Left cardiac atrium (tissue), 4 donors: ENCODE results near the gene SELENBP1. TPM values are rescaled to one million over a fixed set of nuclear protein-coding genes. Genes with fewer than 3 reads are reported as not detected.
"Not testable (repeated sequence)": the region's sequence is repeated elsewhere in the genome, so short reads cannot be mapped to it uniquely, and the experiment has no call there.

Experiments
- ATAC-seq, 2 donors: fragments of 200-7000 bp; cut with Tn5 transposase; one replicate each; pipeline ENCODE4 v1.9.1; 2020; ENCODE audit warnings: mild to moderate bottlenecking in 2 of 2, moderate library complexity in 2 of 2
- DNase-seq: peaks from one replicate; pipeline ENCODE4 v3.0.0-alpha.2; 2020
- intact Hi-C, 2 donors: fragments of 100-400 bp; cut with DNase I; formaldehyde crosslinking; loops; one replicate each; pipeline versions ENCODE4 v1.14.1 to v1.15.1; 2022 to 2023
- total RNA-seq, 2 donors: library from RNA; stranded (reverse); fragmentation: NEBNext Ultra II Directional; extraction: Animal tissue kit (Norgen Biotek cat#: 25700); gene quantifications; one replicate each; pipeline ENCODE4 v1.2.1, GENCODE V29; 2021
- donor health status: DM: no; HTN: yes; CAD: no.
- donor health status: DM: no; HTN: yes; CAD: no; lungs with severe emphysema.
- donor health status: DM: yes; HTN: yes; CAD: no.
- donor health status: Dilated cardiomyopathy.

The SELENBP1 gene
- total RNA-seq, 2 donors from 2014 or later, result 30.6 to 82.2 TPM

GRCh38 chr1:151350323-151350722 lies 22.2 kb downstream of the SELENBP1 start:
- intact Hi-C loops, ATAC-seq, DNase-seq: not testable (repeated sequence)

- no peak for DNase-seq
- intact Hi-C loops, result loop anchor here (5.0 to 10.0 kb wide), 2 partner anchors 50 to 153 kb away; partner anchors contain the start of genes PIP5K1A (in 1 of the 2), PSMB4 (in 1 of the 2) and VPS72 (in 1 of the 2)
- no peak for ATAC-seq
Observed at GRCh38 chr1:151347523-151348246, 24.8 kb downstream of the SELENBP1 start.

DNA sequence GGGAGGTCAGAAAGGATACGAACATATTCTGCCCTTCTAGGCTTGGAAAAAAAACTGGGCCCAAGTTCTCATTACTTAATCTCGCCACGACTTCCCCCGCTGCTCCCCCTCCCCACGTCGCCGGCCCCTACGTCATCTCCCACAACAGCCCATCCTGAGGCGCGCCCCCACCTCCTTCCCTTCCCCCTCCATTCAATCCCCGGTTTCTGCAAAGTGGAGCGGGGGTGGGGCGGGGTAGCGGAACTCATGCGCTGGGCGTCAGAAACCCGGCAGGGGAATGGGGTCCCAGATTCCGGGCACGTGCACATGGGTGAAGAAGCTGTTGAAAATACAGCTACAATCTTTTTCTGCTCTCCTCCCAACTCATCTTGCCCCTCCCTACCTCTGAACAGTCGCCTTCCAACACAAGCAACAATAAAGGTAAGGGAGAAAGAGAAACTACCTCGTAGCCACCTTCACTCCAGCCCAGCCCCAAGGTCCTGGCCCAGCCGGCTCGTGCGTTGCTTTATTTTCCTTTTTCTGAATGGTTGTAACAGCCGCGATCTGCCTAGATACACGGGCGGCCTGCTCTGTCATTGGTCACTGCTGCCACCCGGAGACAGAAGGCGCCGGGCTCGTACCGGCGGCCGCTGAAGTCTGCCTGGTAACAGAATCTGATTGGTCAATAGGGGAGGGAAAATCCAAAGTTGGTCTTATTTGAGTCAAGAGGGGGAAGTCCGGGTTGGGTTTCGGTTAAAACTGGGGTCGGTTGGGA lies 25.6 kb downstream of the SELENBP1 start, which contains the start of gene RFX5:
TSS of gene RFX5 (minus strand) at position 484 of the 754 bp plus-strand sequence. CDS start 932 bp downstream, outside the sequence.
- DNase-seq (peak; percentile 95), ATAC-seq (peak; percentile 98)
- intact Hi-C loops, result loop anchor here (5.0 to 10.0 kb wide), 2 partner anchors 50 to 152 kb away; partner anchors contain the start of genes PIP5K1A (in 1 of the 2), PSMB4 (in 1 of the 2) and VPS72 (in 1 of the 2)

DNA sequence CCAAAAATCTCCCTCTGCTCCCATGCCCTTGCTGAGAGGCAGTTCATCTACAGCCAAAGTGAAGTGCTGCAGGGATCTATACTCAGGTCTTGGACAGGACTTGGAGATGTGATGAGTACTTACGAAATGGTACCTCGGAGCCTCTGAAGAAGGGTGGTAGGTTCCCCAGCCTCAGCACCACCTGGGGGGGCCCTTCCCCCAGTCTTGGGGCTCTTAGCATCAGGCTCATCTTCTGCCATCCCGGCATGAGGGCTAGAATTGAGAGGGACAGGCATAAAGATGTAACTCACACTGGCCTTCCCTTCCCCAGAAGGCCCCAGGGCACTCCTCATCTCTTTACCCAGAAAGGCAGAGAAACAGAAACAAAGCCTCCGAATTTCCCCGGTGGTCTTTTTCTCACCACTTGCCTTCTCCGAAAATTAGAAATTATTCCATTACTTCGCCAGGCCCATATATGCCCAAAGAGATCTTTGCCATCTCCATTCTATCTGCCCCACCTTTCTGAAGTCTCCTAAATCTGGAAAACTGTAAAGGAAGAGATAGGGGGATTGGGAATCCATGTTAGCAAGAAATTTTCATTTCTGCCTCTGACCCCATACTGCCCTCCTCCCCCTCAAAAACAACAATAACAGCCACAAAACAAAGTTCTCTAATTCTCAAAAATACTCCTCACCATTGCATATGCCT lies 26.3 kb downstream of the SELENBP1 start:
- DNase-seq (no peak), ATAC-seq (no peak)
- intact Hi-C loops, result loop anchor here (5.0 to 10.0 kb wide), 2 partner anchors 51 to 151 kb away; partner anchors contain the start of genes PIP5K1A (in 1 of the 2), PSMB4 (in 1 of the 2) and VPS72 (in 1 of the 2)

- ATAC-seq (no peak), DNase-seq (no peak)
- intact Hi-C loops, result loop anchor here in 1 of 2 donors (5.0 to 10.0 kb wide), 2 partner anchors 42 to 149 kb away; partner anchors contain the start of genes PIP5K1A and VPS72
Observed at GRCh38 chr1:151344291-151344690, 28.2 kb downstream of the SELENBP1 start.

DNA sequence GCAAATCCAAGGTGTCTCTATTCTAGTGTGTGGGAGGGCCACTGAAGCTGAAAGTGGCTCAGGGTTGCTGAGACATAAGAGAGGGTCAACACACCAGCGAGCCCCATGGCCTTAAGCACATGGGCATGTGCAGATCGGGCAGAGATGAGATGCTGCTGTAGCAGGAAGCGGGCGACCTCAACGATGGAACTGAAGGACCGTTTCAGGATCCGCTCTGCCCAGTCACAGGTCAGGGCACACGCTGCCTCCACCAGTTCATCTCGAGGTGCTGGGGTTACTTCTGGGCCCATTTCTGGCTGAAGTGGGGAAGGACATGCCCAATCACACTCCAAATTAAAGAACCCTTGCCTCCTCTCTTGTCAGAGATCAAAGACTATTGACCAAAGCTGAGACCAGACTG lies 28.9 kb downstream of the SELENBP1 start:
- ATAC-seq (no peak), DNase-seq (no peak)
- intact Hi-C loops, result loop anchor here in 1 of 2 donors (5.0 to 10.0 kb wide), 2 partner anchors 41 to 149 kb away; partner anchors contain the start of genes PIP5K1A and VPS72

DNA sequence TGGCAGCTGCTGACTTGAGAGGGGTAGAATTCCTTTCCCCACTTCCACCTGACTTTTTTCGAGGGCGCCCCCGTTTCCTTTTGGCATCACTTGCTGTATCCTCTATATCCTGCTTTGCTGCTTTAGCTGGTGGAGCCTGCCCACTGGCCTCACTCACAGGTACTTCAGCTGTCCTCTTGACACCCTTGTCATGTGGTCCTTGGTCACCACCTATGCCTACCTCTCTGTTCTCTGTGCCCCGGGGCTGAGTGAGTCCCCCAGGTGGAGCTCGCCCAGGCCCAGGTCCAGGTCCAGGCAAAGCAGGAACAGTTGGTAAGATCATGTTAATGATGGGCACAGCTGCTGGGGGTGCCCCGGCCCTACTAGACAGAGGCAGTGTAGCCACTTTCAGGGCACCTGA lies 29.9 kb downstream of the SELENBP1 start:
- intact Hi-C loops, result loop anchor here in 1 of 2 donors (5.0 to 10.0 kb wide), 2 partner anchors 40 to 148 kb away; partner anchors contain the start of genes PIP5K1A and VPS72
- DNase-seq, result no peak
- ATAC-seq, result no peak

GRCh38 chr1:151342021-151342420 lies 30.5 kb downstream of the SELENBP1 start:
- no peak for DNase-seq
- no peak for ATAC-seq
- intact Hi-C loops, result loop anchor here in 1 of 2 donors (5.0 to 10.0 kb wide), 2 partner anchors 40 to 147 kb away; partner anchors contain the start of genes PIP5K1A and VPS72

- intact Hi-C loops, result loop anchor here (1.0 to 10.0 kb wide), 3 partner anchors 39 to 146 kb away; partner anchors contain the start of genes PIP5K1A (in 1 of the 2) and VPS72 (in 1 of the 2)
- ATAC-seq, result peak; percentile 86 to 89
- no peak for DNase-seq
Observed at GRCh38 chr1:151340870-151341754, 31.4 kb downstream of the SELENBP1 start.

DNA sequence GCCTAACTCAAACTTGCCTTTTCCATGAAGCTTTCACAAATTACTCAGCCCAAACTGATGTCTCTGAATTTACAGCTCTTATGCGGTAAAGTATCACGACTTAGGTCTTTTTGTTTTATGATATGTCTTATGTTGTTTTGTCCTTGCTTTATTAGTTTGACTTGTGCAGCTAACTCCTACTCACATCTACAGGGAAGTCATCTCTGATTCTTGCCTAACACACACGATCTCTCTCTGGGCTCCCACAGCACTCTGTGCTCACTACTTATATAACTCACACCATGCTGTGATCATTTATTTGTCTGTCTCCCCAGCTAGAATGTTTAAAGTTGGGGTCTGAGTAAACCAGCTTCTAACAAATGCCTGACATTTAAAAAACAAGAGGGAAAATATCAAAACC lies 35.9 kb downstream of the SELENBP1 start:
- no peak for ATAC-seq
- no peak for DNase-seq
- intact Hi-C loops, result no loop called here

- intact Hi-C loops, result no loop called here
- ATAC-seq, result no peak
- DNase-seq, result no peak
Observed at GRCh38 chr1:151334822-151335221, 37.7 kb downstream of the SELENBP1 start.

GRCh38 chr1:151327903-151328674 lies 44.4 kb downstream of the SELENBP1 start:
- intact Hi-C loops, result no loop called here
- DNase-seq (no peak), ATAC-seq (peak; percentile 12 to 15)

- intact Hi-C loops, result no loop called here
- DNase-seq, result peak; percentile 89
- peak; percentile 98 for ATAC-seq
Observed at GRCh38 chr1:151327223-151327902, 45.1 kb downstream of the SELENBP1 start, which contains the start of gene PI4KB. TSS of gene PI4KB (minus strand) at chr1:151327416. CDS start at chr1:151316481, 10,935 bp downstream.

GRCh38 chr1:151326619-151327222 lies 45.8 kb downstream of the SELENBP1 start:
- ATAC-seq (peak; percentile 73 to 85), DNase-seq (peak; percentile 68)
- intact Hi-C loops, result no loop called here

- intact Hi-C loops, result no loop called here
- no peak for ATAC-seq
Observed at GRCh38 chr1:151325646-151326429, 46.7 kb downstream of the SELENBP1 start.

More at GRCh38 chr1:151325646-151326429, 46.7 kb downstream of the SELENBP1 start:
- no peak for DNase-seq
